PC-3 (cell line): Measurements from ENCODE around the gene SSBP2. TPM values are rescaled to one million over a fixed set of nuclear protein-coding genes. Genes with fewer than 3 reads are reported as not detected.

Experiments used
- ATAC-seq: fragments of 200-7000 bp; cut with Tn5 transposase; 2 replicates; pipeline ENCODE4 v1.9.1; 2020; ENCODE audit warnings: mild to moderate bottlenecking, moderate library complexity
- BruUV-seq: library from RNA; stranded (reverse); fragments of 400-500 nt; replicated peaks from 2 replicates; lab custom pipeline; 2021; lab: Mats Ljungman, UMichigan
- CTCF ChIA-PET: fragments of 300-600 bp; sonication (Branson Sonifier 250); formaldehyde crosslinking; loops from one replicate; lab custom pipeline; 2022; ENCODE audit warnings: antibody characterized with exemption; lab: Charles Lee
- POLR2A ChIA-PET: fragments of 300-600 bp; sonication (Branson Sonifier 250); formaldehyde crosslinking; loops from one replicate; lab custom pipeline; 2022; ENCODE audit warnings: antibody characterized with exemption; ENCODE audit not compliant: unreplicated experiment; lab: Charles Lee
- DNase-seq: peaks from one replicate; pipeline ENCODE4 v3.0.0-alpha.2; 2015
- H2AFZ ChIP-seq: fragments of 300-600 bp; sonication (generic); 2 replicates; pipeline ENCODE4 v1.6.0; 2016; ENCODE audit warnings: antibody characterized with exemption, low read length
- H3F3A ChIP-seq: fragments of 300-600 bp; sonication (generic); one replicate; pipeline ENCODE4 v1.6.0; 2017; ENCODE audit warnings: antibody characterized with exemption, low read length, control low read depth, mild to moderate bottlenecking; ENCODE audit not compliant: unreplicated experiment
- H3K27ac ChIP-seq: fragments of 300-600 bp; sonication (generic); 2 replicates; pipeline ENCODE4 v1.5.1; 2016; ENCODE audit warnings: mild to moderate bottlenecking, low read length
- H3K27me3 ChIP-seq: fragments of 300-600 bp; sonication (generic); 2 replicates; pipeline ENCODE4 v1.6.1; 2016; ENCODE audit warnings: low read length, mixed read lengths
- H3K36me3 ChIP-seq: fragments of 300-600 bp; sonication (generic); 2 replicates; pipeline ENCODE4 v1.6.1; 2016; ENCODE audit warnings: low read depth, mixed run types, low read length, mixed read lengths
- H3K4me1 ChIP-seq: fragments of 300-600 bp; sonication (generic); 2 replicates; pipeline ENCODE4 v1.5.1; 2016; ENCODE audit warnings: low read length; ENCODE audit not compliant: insufficient read depth
- H3K4me2 ChIP-seq: fragments of 300-600 bp; sonication (generic); 2 replicates; pipeline ENCODE4 v1.6.0; 2016; ENCODE audit warnings: low read length
- H3K4me3 ChIP-seq: fragments of 300-600 bp; sonication (generic); 2 replicates; pipeline ENCODE4 v1.5.1; 2016; ENCODE audit warnings: mild to moderate bottlenecking, low read length, mixed read lengths
- H3K79me2 ChIP-seq: fragments of 300-600 bp; sonication (generic); 2 replicates; pipeline ENCODE4 v1.6.1; 2017; ENCODE audit warnings: low read length, mixed read lengths
- H3K9ac ChIP-seq: fragments of 300-600 bp; sonication (generic); 2 replicates; pipeline ENCODE4 v1.6.0; 2016; ENCODE audit warnings: mild to moderate bottlenecking, low read length
- H3K9me2 ChIP-seq: fragments of 300-600 bp; sonication (generic); replicated peaks from 2 replicates; pipeline ENCODE4 v1.6.1; 2016; ENCODE audit warnings: mixed run types, low read length, mixed read lengths
- H3K9me3 ChIP-seq: fragments of 300-600 bp; sonication (generic); 2 replicates; pipeline ENCODE4 v1.6.1; 2016; ENCODE audit warnings: low read length, mixed read lengths
- H4K20me1 ChIP-seq: fragments of 300-600 bp; sonication (generic); 2 replicates; pipeline ENCODE4 v1.6.1; 2016; ENCODE audit warnings: low read length, mixed read lengths
- EZH2 ChIP-seq: fragments of 300-600 bp; sonication (generic); IDR thresholded peaks from one replicate; pipeline ENCODE4 v1.6.1; 2017; ENCODE audit warnings: antibody characterized with exemption, mild to moderate bottlenecking, low read length; ENCODE audit not compliant: unreplicated experiment
- EZH2phosphoT487 ChIP-seq: fragments of 300-600 bp; sonication (generic); IDR thresholded peaks from 2 replicates; pipeline ENCODE4 v1.6.1; 2018; ENCODE audit warnings: mild to moderate bottlenecking, antibody characterized with exemption, low read length, borderline replicate concordance
- intact Hi-C: fragments of 100-400 bp; cut with micrococcal nuclease; formaldehyde crosslinking; loops from 2 replicates; pipeline ENCODE4 v1.9.0; 2023
- total RNA-seq: library from RNA; depleted of rRNA; stranded (reverse); fragments of >200 nt; gene quantifications from 2 replicates; pipeline ENCODE4 v1.2.3, GENCODE V29; 2014
- TF ChIP-seq, protein P1 (sequence below): fragments of 300-600 bp; sonication (generic); conservative IDR thresholded peaks from 2 replicates; pipeline ENCODE4 v1.5.1; 2017; ENCODE audit warnings: antibody characterized with exemption, low read depth, mild to moderate bottlenecking, low read length

SSBP2 gene
- total RNA-seq, 1 experiment from 2014 or later = 5.8 TPM

DNA sequence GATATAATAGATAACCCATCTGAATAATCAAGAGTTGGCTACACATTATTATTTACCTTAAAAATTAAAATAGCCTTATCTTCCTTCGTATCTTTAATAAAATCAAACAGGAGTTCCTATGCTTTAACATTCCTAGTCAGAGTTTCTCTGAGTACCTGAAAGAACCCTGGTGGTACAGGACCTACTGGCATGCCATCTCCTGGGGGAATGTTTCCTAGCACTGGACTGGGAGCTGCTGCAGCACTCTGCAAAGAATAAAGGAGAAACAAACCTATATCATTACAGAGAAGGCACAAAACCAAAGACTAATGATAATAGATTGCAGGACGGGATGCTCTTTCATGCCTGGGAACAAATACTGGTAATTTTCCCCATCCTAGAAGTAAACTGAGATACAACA lies 237.4 kb downstream of the SSBP2 start:
- Histone ChIP-seq H4K20me1 (no peaks in the 10 kb centered on the region), H2AFZ (no peak overlapping the region), H3K9me3 (no peaks in the 10 kb centered on the region), H3K4me3 (no peak overlapping the region), H3K4me2 (no peak overlapping the region), H3K9ac (no peak overlapping the region), H3K9me2 (no peaks in the 10 kb centered on the region), H3F3A (no peaks in the 10 kb centered on the region), H3K36me3 (no peaks in the 10 kb centered on the region), H3K79me2 (no peaks in the 10 kb centered on the region), H3K4me1 (no peaks in the 10 kb centered on the region; the same call in 1 of the 2 replicates), H3K27ac (no peak overlapping the region), H3K27me3 (no peaks in the 10 kb centered on the region)
- CTCF ChIA-PET = no interaction called here
- intact Hi-C loops = no loop called here
- TF ChIP-seq EZH2 (no peak), EZH2phosphoT487 (no peak)
- TF ChIP-seq, protein P1, sequence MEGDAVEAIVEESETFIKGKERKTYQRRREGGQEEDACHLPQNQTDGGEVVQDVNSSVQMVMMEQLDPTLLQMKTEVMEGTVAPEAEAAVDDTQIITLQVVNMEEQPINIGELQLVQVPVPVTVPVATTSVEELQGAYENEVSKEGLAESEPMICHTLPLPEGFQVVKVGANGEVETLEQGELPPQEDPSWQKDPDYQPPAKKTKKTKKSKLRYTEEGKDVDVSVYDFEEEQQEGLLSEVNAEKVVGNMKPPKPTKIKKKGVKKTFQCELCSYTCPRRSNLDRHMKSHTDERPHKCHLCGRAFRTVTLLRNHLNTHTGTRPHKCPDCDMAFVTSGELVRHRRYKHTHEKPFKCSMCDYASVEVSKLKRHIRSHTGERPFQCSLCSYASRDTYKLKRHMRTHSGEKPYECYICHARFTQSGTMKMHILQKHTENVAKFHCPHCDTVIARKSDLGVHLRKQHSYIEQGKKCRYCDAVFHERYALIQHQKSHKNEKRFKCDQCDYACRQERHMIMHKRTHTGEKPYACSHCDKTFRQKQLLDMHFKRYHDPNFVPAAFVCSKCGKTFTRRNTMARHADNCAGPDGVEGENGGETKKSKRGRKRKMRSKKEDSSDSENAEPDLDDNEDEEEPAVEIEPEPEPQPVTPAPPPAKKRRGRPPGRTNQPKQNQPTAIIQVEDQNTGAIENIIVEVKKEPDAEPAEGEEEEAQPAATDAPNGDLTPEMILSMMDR = no peak
- no TSS peak for BruUV-seq
- POLR2A ChIA-PET = no interaction called here
- ATAC-seq (no peak), DNase-seq (no peak)

DNA sequence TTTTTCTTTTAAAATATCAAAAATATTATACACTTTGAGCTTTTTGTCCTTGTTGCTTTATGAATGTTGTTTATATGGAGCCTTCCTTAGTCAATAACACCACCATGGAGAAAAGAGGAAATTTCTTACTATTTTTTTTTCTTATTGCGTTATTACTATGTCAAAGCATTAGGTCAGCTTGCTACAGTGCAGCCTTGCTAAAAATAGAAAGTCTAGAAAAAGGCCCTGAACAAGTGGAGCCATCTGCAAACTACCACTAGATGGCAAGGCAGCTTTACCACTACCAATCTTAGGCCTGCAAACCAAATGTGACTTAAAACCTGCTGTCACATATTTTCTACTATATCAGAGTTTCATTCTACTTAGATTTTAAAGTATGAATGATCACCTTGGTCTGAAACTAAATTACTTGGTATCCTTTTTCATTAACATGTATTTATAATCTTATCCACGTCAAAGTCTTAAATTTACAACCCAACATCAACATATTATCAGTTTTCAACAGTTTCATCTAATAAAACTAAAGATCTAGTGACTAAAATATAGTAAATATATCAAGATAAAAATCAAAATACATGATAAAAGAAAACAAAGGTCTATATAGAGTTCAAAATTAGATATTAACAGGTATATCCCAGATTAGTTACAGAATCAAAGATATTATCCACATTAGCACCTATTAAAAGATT lies 243.9 kb downstream of the SSBP2 start:
- no peaks in the 10 kb centered on the region for H3K79me2 ChIP-seq
- ATAC-seq (peak; percentile 96), DNase-seq (peak; percentile 65)
- H3K27ac ChIP-seq = no peak overlapping the region
- H2AFZ ChIP-seq = no peak overlapping the region
- intact Hi-C loops = loop anchor here (1.0 to 10.0 kb wide), 9 partner anchors 82 to 720 kb away; partner anchors contain the start of genes ATG10 and ZCCHC9
- CTCF ChIA-PET = interaction anchor here (1.7 kb wide), 1 partner anchor 659 kb away, joined by 4 read pairs; no protein-coding TSS in a partner anchor
- no peaks in the 10 kb centered on the region for H3K27me3 ChIP-seq
- H3K4me3 ChIP-seq = no peak overlapping the region
- no peaks in the 10 kb centered on the region for H3K36me3 ChIP-seq
- no peaks in the 10 kb centered on the region for H4K20me1 ChIP-seq
- H3F3A ChIP-seq = no peaks in the 10 kb centered on the region
- no peak overlapping the region for H3K4me2 ChIP-seq
- no TSS peak for BruUV-seq
- no peak for TF ChIP-seq EZH2
- TF ChIP-seq, protein P1 = peak; percentile 78
- no peak for TF ChIP-seq EZH2phosphoT487
- no peak overlapping the region for H3K9ac ChIP-seq
- no peaks in the 10 kb centered on the region for H3K4me1 ChIP-seq
- POLR2A ChIA-PET = no interaction called here
- H3K9me2 ChIP-seq = no peaks in the 10 kb centered on the region
- no peaks in the 10 kb centered on the region for H3K9me3 ChIP-seq

DNA sequence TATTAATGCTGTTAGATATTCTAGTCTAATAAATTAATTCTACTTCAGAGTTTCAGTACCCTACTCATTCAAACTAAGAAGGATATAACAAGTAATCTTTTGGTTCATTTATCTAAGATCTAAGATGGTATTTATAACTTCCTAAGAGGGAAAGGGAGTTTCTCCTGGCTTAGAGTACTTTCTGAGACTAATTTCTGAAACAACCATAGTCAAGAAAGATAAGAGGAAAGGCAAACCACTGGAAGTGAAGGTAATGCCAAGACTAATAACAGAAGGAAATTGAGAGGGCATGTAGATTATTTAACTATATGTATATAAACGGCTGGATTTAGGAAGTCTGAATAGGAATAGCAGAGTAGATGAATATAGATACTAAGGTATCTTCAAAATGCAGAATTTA lies 244.5 kb downstream of the SSBP2 start:
- no peak overlapping the region for H2AFZ ChIP-seq
- POLR2A ChIA-PET = no interaction called here

More for the DNA sequence above, 244.5 kb downstream of the SSBP2 start:
- Histone ChIP-seq H3K4me3 (no peak overlapping the region), H3K79me2 (no peaks in the 10 kb centered on the region), H3K9me3 (no peaks in the 10 kb centered on the region), H3K27me3 (no peaks in the 10 kb centered on the region), H3K36me3 (no peaks in the 10 kb centered on the region), H3K9me2 (no peaks in the 10 kb centered on the region), H3K4me2 (no peak overlapping the region), H3K4me1 (no peaks in the 10 kb centered on the region), H3K27ac (no peak overlapping the region), H3K9ac (no peak overlapping the region), H3F3A (no peaks in the 10 kb centered on the region), H4K20me1 (no peaks in the 10 kb centered on the region)
- intact Hi-C loops = loop anchor here (2.0 to 10.0 kb wide), 8 partner anchors 204 to 721 kb away; partner anchors contain the start of genes ATG10 and ZCCHC9
- no TSS peak for BruUV-seq
- DNase-seq (no peak), ATAC-seq (no peak)
- no peak for TF ChIP-seq EZH2phosphoT487
- TF ChIP-seq EZH2 = no peak
- TF ChIP-seq, protein P1 = no peak
- CTCF ChIA-PET = interaction anchor here (1.7 kb wide), 1 partner anchor 660 kb away, joined by 4 read pairs; no protein-coding TSS in a partner anchor
